Measurements from ENCODE around the gene RNF4. TPM values are rescaled to one million over a fixed set of nuclear protein-coding genes. Genes with fewer than 3 reads are reported as not detected.

The RNF4 gene
- total and polyA plus RNA-seq, 3 donors from 2014 or later: 61.3 to 69.8 (median 68.3) TPM

GRCh38 chr4:2503809-2504208 lies 34.9 kb downstream of the RNF4 start:
- TF ChIP-seq CTCF (IDR thresholded peaks at IDR 0.05): no peak
- WGBS, 2 donors: 94 to 97% methylated on average over 5 of the region's 5 CpGs
- no peaks in the 10 kb centered on the region for H3K36me3 ChIP-seq (ENCODE audit: low read depth, missing control alignments)
- no peak for DNase-seq
- no peaks in the 10 kb centered on the region for H3K9me3 ChIP-seq
- intact Hi-C loops (cut with DNase I; ENCODE audit: low total_unique reads): no loop called here
- H3K27me3 ChIP-seq: no peaks in the 10 kb centered on the region
- no peak overlapping the region for H3K4me3 ChIP-seq
- no peak overlapping the region for H3K27ac ChIP-seq
- no peaks in the 10 kb centered on the region for H3K4me1 ChIP-seq

- Histone ChIP-seq H3K4me3 (no peak overlapping the region), H3K9me3 (no peaks in the 10 kb centered on the region), H3K36me3 (ENCODE audit: low read depth, missing control alignments) (no peaks in the 10 kb centered on the region), H3K27ac (no peak overlapping the region), H3K4me1 (peaks cover 6% of the 10 kb centered on the region), H3K27me3 (no peaks in the 10 kb centered on the region)
- WGBS, 2 donors: 90 to 93% methylated on average over 4 of the region's 4 CpGs
- intact Hi-C loops (cut with DNase I; ENCODE audit: low total_unique reads): no loop called here
- TF ChIP-seq POLR2A (IDR thresholded peaks at IDR 0.05): no peak
- no peak for TF ChIP-seq CTCF (IDR thresholded peaks at IDR 0.05)
- DNase-seq: no peak
Observed at GRCh38 chr4:2507259-2507658, 38.4 kb downstream of the RNF4 start.

GRCh38 chr4:2507855-2508254 lies 38.9 kb downstream of the RNF4 start:
- no peak for TF ChIP-seq CTCF (IDR thresholded peaks at IDR 0.05)
- TF ChIP-seq POLR2A (IDR thresholded peaks at IDR 0.05): no peak
- Histone ChIP-seq H3K4me1 (peaks cover 6% of the 10 kb centered on the region), H3K9me3 (no peaks in the 10 kb centered on the region), H3K36me3 (ENCODE audit: low read depth, missing control alignments) (no peaks in the 10 kb centered on the region), H3K27me3 (no peaks in the 10 kb centered on the region), H3K27ac (no peak overlapping the region), H3K4me3 (no peak overlapping the region)
- WGBS, 2 donors: 91 to 95% methylated on average over 7 of the region's 7 CpGs
- intact Hi-C loops (cut with DNase I; ENCODE audit: low total_unique reads): no loop called here
- DNase-seq: no peak

- peak; percentile 42 for DNase-seq
- Histone ChIP-seq H3K36me3 (ENCODE audit: low read depth, missing control alignments) (no peaks in the 10 kb centered on the region), H3K27ac (no peak overlapping the region), H3K9me3 (no peaks in the 10 kb centered on the region), H3K4me1 (peaks cover 14% of the 10 kb centered on the region), H3K4me3 (no peak overlapping the region), H3K27me3 (no peaks in the 10 kb centered on the region)
- TF ChIP-seq POLR2A (IDR thresholded peaks at IDR 0.05) (no peak), CTCF (IDR thresholded peaks at IDR 0.05) (no peak)
- intact Hi-C loops (cut with DNase I; ENCODE audit: low total_unique reads): no loop called here
- WGBS, 2 donors: 69 to 85% methylated on average over 13 of the region's 13 CpGs
Observed at GRCh38 chr4:2510351-2511259, 41.7 kb downstream of the RNF4 start.
